ENCODE data around the gene KRTAP4-12. TPM values are rescaled to one million over a fixed set of nuclear protein-coding genes. Genes with fewer than 3 reads are reported as not detected.
"Not testable (repeated sequence)": the region's sequence is repeated elsewhere in the genome, so short reads cannot be mapped to it uniquely, and the experiment has no call there.

KRTAP4-12 gene
- polyA plus RNA-seq, 4 donors: not detected

DNA sequence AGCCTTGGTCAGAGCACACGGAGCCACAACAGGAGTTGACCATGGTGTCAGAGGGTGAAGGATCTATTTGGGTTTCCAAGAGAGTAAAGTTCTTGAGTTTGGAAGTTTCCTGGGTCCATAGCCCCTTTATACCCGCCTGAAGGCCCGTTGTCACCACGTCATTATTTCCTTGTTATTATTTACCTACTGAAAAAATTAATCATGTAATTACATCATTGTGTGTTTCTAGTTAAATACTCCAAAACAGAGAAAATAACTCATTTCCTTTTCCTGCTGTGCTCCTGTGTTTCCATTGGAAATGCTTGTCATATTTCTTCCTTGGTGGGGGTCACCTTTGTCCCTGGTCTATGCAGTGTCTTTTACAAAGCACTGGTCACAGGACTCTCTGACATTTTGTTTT is 25.9 kb downstream of the KRTAP4-12 start, which contains the start of gene KRTAP4-8:
Gene KRTAP4-8, minus strand, starts transcription at position 101 of the 400 bp plus-strand sequence. Its CDS starts 58 bp downstream, at position 43.
- no peak for DNase-seq (ENCODE audit: low read depth in 4 of 4, low spot score in 3 of 4)

DNA sequence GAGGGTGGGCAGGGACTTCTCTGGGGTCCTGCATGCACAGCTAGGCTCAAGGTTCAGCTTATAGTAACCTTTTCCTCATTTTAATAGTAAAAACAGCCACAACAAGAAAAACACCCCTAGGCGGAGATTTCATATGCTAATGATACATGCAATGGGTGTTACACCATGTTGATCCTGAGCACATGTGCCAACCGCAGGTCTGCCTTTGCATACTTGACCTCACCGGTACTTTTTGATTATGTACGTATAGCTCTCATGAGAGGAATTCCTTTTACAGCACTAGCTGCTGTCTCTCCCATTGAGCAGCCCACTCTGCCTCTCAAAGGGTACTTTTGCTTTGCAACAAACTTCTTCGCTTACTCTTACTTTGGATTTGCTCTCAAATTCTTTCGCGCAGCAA is 27.9 kb downstream of the KRTAP4-12 start:
- no peak for DNase-seq (ENCODE audit: low read depth in 4 of 4, low spot score in 3 of 4)

DNA sequence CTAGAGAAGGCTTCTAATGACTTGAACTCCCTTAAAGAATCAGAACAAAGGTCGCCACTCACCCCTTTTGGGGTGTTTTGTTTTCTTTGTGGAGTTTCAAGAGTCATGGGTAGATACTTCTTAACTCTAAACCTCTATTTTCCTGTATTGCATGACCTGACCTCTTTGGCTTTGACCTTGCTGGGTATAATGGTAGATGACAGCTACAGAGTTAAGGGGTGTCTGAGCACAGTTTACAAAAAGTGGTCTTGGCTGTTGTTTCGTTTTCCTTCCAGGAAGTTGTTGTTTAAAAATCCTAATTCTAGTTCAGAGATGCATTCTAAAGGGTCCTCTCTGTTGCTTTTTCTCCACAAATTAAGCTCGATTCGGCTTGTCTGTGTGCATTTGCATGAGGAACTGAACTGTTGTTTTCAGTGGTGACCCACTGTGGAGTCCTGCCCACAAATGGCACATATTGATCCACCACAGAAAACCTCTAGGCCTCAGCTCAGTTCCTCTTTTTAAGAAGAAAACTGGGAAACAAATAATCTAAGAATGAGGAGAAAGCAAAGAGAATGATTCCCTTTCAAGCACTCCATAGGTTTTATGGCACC is 35.1 kb downstream of the KRTAP4-12 start:
- DNase-seq (ENCODE audit: low read depth in 4 of 4, low spot score in 3 of 4): not testable (repeated sequence)

DNA sequence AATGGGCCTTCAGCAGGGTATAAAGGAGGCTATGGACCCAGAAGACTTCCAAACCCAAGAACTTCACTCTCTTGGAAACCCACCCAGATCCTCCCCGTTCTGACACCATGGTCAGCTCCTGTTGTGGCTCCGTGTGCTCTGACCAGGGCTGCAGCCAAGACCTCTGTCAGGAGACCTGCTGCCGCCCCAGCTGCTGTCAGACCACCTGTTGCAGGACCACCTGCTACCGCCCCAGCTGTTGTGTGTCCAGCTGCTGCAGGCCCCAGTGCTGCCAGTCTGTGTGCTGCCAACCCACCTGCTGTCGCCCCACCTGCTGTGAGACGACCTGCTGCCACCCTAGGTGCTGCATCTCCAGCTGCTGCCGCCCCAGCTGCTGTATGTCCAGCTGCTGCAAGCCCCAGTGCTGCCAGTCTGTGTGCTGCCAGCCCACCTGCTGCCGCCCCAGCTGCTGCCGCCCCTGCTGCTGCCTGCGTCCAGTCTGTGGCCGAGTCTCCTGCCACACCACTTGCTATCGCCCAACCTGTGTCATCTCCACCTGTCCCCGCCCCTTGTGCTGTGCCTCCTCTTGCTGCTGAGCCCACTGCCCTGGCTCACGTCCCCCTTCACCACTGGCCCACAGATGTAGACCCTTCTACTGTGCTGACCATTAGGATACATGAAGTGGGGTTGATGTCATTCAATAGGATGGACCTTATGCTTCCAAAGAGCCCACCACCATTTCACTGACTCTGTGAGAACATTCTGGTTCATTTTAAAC is 39.7 kb downstream of the KRTAP4-12 start, which contains the start of gene KRTAP4-7:
Gene KRTAP4-7, plus strand, starts transcription at position 51 of the 757 bp plus-strand sequence. Its CDS starts 57 bp downstream, at position 108.
- not testable (repeated sequence) for DNase-seq (ENCODE audit: low read depth in 4 of 4, low spot score in 3 of 4)

DNA sequence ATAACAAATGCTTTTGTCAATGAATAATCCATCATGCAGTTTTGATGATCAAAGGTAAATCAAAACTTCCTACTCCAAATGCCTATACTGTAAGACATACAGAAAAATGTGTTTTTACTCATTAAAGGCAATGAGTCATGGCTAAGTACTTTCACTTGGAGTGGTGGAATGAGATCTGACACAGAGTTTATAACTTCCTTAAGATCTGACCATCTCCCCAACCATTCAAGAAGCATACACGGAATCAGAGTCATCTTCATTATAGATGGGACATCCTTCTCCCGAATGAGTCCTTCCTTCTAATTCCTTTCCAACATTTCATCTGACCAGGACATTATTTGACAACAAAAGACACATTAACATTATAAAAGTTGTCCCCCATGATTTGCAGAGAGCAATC is 40.6 kb downstream of the KRTAP4-12 start:
- not testable (repeated sequence) for DNase-seq (ENCODE audit: low read depth in 4 of 4, low spot score in 3 of 4)

DNA sequence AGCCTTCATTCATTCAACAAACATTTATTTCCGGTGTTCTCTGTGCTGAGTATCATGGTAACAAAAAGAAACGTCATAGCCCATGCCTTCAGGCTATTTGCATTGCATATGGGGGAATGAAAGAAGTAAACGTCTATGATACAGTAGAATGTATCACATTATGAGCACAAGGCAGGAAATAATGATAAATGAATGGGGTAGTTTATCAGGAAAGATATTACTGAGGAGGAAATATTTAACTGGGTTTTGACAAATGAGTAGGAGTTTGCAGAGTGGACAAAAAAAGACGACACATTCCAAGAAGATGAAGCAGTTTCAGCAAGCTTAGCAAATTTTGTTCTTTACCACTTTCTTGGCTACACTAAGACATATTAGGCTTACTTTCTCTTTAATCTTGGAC is 41.4 kb downstream of the KRTAP4-12 start:
- DNase-seq (ENCODE audit: low read depth in 4 of 4, low spot score in 3 of 4): no peak

DNA sequence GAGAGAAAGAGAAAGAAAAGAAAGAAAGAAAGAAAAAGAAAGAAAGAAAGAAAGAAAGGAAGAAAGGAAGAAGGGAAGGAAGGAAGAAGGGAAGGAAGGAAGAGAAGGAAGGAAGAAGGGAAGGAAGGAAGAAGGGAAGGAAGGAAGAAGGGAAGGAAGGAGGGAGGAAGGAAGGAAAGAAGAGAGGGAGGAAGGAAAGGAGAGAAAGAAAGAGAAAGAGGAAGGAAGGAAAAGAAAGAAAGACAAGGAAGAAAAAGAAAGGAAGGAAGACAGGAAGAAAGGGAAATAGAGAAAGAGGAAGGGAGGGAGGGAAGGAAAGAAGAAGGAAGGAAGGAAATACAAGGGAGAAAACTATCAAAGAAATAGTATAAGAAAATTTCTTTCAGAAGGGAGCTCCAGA is 47.2 kb downstream of the KRTAP4-12 start:
- DNase-seq (ENCODE audit: low read depth in 4 of 4, low spot score in 3 of 4): no peak

DNA sequence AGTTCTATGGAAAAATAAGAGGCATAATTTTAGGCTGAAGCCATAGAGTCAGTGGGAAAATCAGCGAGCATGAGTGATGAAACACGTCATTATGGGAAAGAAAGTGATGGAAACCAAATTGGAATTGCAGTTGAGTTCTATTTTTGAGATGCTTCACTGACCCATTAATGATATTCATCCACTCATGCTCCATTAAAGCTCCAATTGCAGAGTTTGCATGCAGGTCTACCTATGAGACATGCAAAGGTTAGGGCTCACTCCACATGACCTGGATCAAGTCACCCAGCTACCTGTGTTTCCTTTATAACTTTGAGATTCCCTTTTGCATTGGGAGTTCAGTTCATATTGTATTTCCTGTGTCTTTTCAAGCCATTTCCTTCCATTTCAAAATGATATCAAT is 50.3 kb downstream of the KRTAP4-12 start:
- DNase-seq (ENCODE audit: low read depth in 4 of 4, low spot score in 3 of 4): no peak

Other genes with a start within 250 kb of the KRTAP4-12 start
- 1 to 10 TPM in 1 of 4 donors, under 1 TPM in 2, not detected in 1; 0.09 to 2.0 (median 0.58) TPM for gene KRT20, start 238.9 kb downstream of the KRTAP4-12 start, polyA plus RNA-seq (ENCODE audit: insufficient read length in 4 of 4)
- gene KRT23, start 186.5 kb downstream of the KRTAP4-12 start, polyA plus RNA-seq (ENCODE audit: insufficient read length in 4 of 4): 1 to 10 TPM in 2 of 4 donors, under 1 TPM in 2; 0.52 to 2.1 (median 1.0) TPM
- not detected for gene KRT39, start 157.2 kb downstream of the KRTAP4-12 start, polyA plus RNA-seq (ENCODE audit: insufficient read length in 4 of 4)
- under 1 TPM in 1 of 4 donors, not detected in 3; 0.07 TPM for gene KRT40, start 139.9 kb downstream of the KRTAP4-12 start, polyA plus RNA-seq (ENCODE audit: insufficient read length in 4 of 4)
- not detected for gene KRTAP3-3, start 130.0 kb downstream of the KRTAP4-12 start, polyA plus RNA-seq (ENCODE audit: insufficient read length in 4 of 4)
- not detected for gene KRTAP3-2, start 124.3 kb downstream of the KRTAP4-12 start, polyA plus RNA-seq (ENCODE audit: insufficient read length in 4 of 4)
- gene KRTAP3-1, start 115.1 kb downstream of the KRTAP4-12 start, polyA plus RNA-seq (ENCODE audit: insufficient read length in 4 of 4): not detected
- not detected for gene KRTAP1-5, start 97.0 kb downstream of the KRTAP4-12 start, polyA plus RNA-seq (ENCODE audit: insufficient read length in 4 of 4)
- not detected for gene KRTAP1-4, start 94.0 kb downstream of the KRTAP4-12 start, polyA plus RNA-seq (ENCODE audit: insufficient read length in 4 of 4)
- not detected for gene KRTAP1-3, start 89.3 kb downstream of the KRTAP4-12 start, polyA plus RNA-seq (ENCODE audit: insufficient read length in 4 of 4)
- not detected for gene KRTAP1-1, start 82.7 kb downstream of the KRTAP4-12 start, polyA plus RNA-seq (ENCODE audit: insufficient read length in 4 of 4)
- gene KRTAP2-1, start 76.9 kb downstream of the KRTAP4-12 start, polyA plus RNA-seq (ENCODE audit: insufficient read length in 4 of 4): not detected
- not detected for gene KRTAP2-2, start 69.0 kb downstream of the KRTAP4-12 start, polyA plus RNA-seq (ENCODE audit: insufficient read length in 4 of 4)
- gene KRTAP2-3, start 64.1 kb downstream of the KRTAP4-12 start, polyA plus RNA-seq (ENCODE audit: insufficient read length in 4 of 4): not detected
- gene KRTAP2-4, start 58.3 kb downstream of the KRTAP4-12 start, polyA plus RNA-seq (ENCODE audit: insufficient read length in 4 of 4): not detected
- not detected for gene KRTAP4-7, start 40.0 kb downstream of the KRTAP4-12 start, polyA plus RNA-seq (ENCODE audit: insufficient read length in 4 of 4)
- gene KRTAP4-8, start 26.0 kb downstream of the KRTAP4-12 start, polyA plus RNA-seq (ENCODE audit: insufficient read length in 4 of 4): not detected
- gene KRTAP4-16, start 22.0 kb downstream of the KRTAP4-12 start, polyA plus RNA-seq (ENCODE audit: insufficient read length in 4 of 4): not detected
- not detected for gene KRTAP4-9, start 18.8 kb downstream of the KRTAP4-12 start, polyA plus RNA-seq (ENCODE audit: insufficient read length in 4 of 4)
- not detected for gene KRTAP4-11, start 5.8 kb downstream of the KRTAP4-12 start, polyA plus RNA-seq (ENCODE audit: insufficient read length in 4 of 4)
- not detected for gene KRTAP4-6, start 16.4 kb upstream of the KRTAP4-12 start, polyA plus RNA-seq (ENCODE audit: insufficient read length in 4 of 4)
- not detected for gene KRTAP4-5, start 25.6 kb upstream of the KRTAP4-12 start, polyA plus RNA-seq (ENCODE audit: insufficient read length in 4 of 4)
- not detected for gene KRTAP4-4, start 36.6 kb upstream of the KRTAP4-12 start, polyA plus RNA-seq (ENCODE audit: insufficient read length in 4 of 4)
- not detected for gene KRTAP4-3, start 44.0 kb upstream of the KRTAP4-12 start, polyA plus RNA-seq (ENCODE audit: insufficient read length in 4 of 4)
- gene KRTAP4-2, start 54.0 kb upstream of the KRTAP4-12 start, polyA plus RNA-seq (ENCODE audit: insufficient read length in 4 of 4): not detected
- not detected for gene KRTAP4-1, start 60.7 kb upstream of the KRTAP4-12 start, polyA plus RNA-seq (ENCODE audit: insufficient read length in 4 of 4)
- not detected for gene KRTAP9-1, start 65.7 kb upstream of the KRTAP4-12 start, polyA plus RNA-seq (ENCODE audit: insufficient read length in 4 of 4)
- gene KRTAP9-2, start 102.5 kb upstream of the KRTAP4-12 start, polyA plus RNA-seq (ENCODE audit: insufficient read length in 4 of 4): not detected
- gene KRTAP9-3, start 108.3 kb upstream of the KRTAP4-12 start, polyA plus RNA-seq (ENCODE audit: insufficient read length in 4 of 4): not detected
- not detected for gene KRTAP9-8, start 113.8 kb upstream of the KRTAP4-12 start, polyA plus RNA-seq (ENCODE audit: insufficient read length in 4 of 4)
- gene KRTAP9-4, start 125.5 kb upstream of the KRTAP4-12 start, polyA plus RNA-seq (ENCODE audit: insufficient read length in 4 of 4): not detected
- gene KRTAP9-9, start 131.2 kb upstream of the KRTAP4-12 start, polyA plus RNA-seq (ENCODE audit: insufficient read length in 4 of 4): not detected
- gene KRTAP9-6, start 141.2 kb upstream of the KRTAP4-12 start, polyA plus RNA-seq (ENCODE audit: insufficient read length in 4 of 4): not detected
- gene KRTAP9-7, start 151.5 kb upstream of the KRTAP4-12 start, polyA plus RNA-seq (ENCODE audit: insufficient read length in 4 of 4): not detected
- gene KRTAP29-1, start 178.7 kb upstream of the KRTAP4-12 start, polyA plus RNA-seq (ENCODE audit: insufficient read length in 4 of 4): not detected
- gene KRTAP16-1, start 185.1 kb upstream of the KRTAP4-12 start, polyA plus RNA-seq (ENCODE audit: insufficient read length in 4 of 4): not detected
- not detected for gene KRTAP17-1, start 191.5 kb upstream of the KRTAP4-12 start, polyA plus RNA-seq (ENCODE audit: insufficient read length in 4 of 4)
- not detected for gene KRT33A, start 226.6 kb upstream of the KRTAP4-12 start, polyA plus RNA-seq (ENCODE audit: insufficient read length in 4 of 4)
- not detected for gene KRT33B, start 245.6 kb upstream of the KRTAP4-12 start, polyA plus RNA-seq (ENCODE audit: insufficient read length in 4 of 4)

Measured in left renal pelvis (tissue), 4 donors.